Peyer's patch (tissue), 4 donors: ENCODE data around the gene EFNA2. TPM values are rescaled to one million over a fixed set of nuclear protein-coding genes. Genes with fewer than 3 reads are reported as not detected.

Experiments used
- DNase-seq, 3 donors: peaks; one replicate each; pipeline ENCODE4 v3.0.0-alpha.2; 2017 to 2019
- H3K27ac ChIP-seq, 4 donors: fragments of 200-600 bp; sonication (generic); one replicate each; pipeline ENCODE4 v1.5.1; 2016 to 2019
- H3K27me3 ChIP-seq, 2 donors: fragments of 200-600 bp; sonication (generic); one replicate each; pipeline ENCODE4 v1.5.1; 2019
- H3K36me3 ChIP-seq, 3 donors: fragments of 200-600 bp; sonication (generic); one replicate each; pipeline ENCODE4 v1.5.1; 2016 to 2019
- H3K4me1 ChIP-seq, 4 donors: fragments of 200-600 bp; sonication (generic); one replicate each; pipeline ENCODE4 v1.5.1; 2016 to 2019
- H3K4me3 ChIP-seq, 4 donors: fragments of 200-600 bp; sonication (generic); 1 replicate in 3 of 4; 2 replicates in 1 of 4; pipeline ENCODE4 v1.5.1; 2016 to 2019; ENCODE audit warnings: mild to moderate bottlenecking in 1 of 4
- H3K9me3 ChIP-seq, 4 donors: fragments of 200-600 bp; sonication (generic); one replicate each; pipeline ENCODE4 v1.5.1; 2016 to 2019; ENCODE audit warnings: mild to moderate bottlenecking in 1 of 4
- POLR2A ChIP-seq, 2 donors: fragments of 450-650 bp; IDR thresholded peaks; one replicate each; pipeline ENCODE4 v1.5.1; 2017; ENCODE audit warnings: antibody characterized with exemption in 2 of 2, mild to moderate bottlenecking in 2 of 2, moderate library complexity in 2 of 2
- total RNA-seq, 4 donors: library from RNA; depleted of rRNA; stranded (reverse); fragments of >200 nt; gene quantifications; one replicate each; pipeline ENCODE4 v1.1.0, GENCODE V29; 2016
- TF ChIP-seq, protein P1 (sequence below), 6 experiments: fragments of 450-650 bp in 4 of 6; fragments of 200-600 bp in 2 of 6; sonication (generic) in 1 of 6; IDR thresholded peaks; one replicate each; pipeline ENCODE4 v1.5.1; 2017 to 2019; ENCODE audit warnings: antibody characterized with exemption in 6 of 6, mild to moderate bottlenecking in 3 of 6, moderate library complexity in 1 of 6

Gene EFNA2
- total RNA-seq, 4 donors from 2014 or later = 21.5 to 34.1 (median 32.3) TPM

DNA sequence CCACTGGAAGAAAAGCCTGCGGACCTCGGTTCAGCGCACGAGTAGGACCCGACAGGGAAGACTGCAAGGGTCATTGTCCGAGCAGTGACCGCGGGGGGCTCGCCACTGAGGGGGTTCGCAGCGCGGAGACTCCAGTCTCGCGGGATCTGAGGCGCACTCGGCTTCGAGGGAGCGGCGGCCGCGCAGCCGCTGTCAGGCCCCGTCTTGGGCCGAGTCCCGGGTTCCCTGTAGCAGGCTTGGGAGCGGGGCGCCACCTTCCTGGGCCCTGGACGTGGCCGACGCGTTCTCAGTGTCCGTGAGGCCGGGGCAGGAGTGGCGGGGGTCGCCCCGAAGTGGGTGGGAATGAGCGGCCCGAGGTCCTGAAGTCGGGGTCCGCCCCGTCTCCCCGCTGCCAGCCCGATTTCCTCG is 10.8 kb upstream of the EFNA2 start:
- Histone ChIP-seq H3K27me3 (no peaks in the 10 kb centered on the region), H3K27ac (peak overlapping the region; percentile 95 to 100 (median 98)), H3K9me3 (no peaks in the 10 kb centered on the region), H3K4me3 (peak overlapping the region; percentile 64 to 90 (median 87)), H3K4me1 (peaks cover 0 to 68% (median 47%) of the 10 kb centered on the region in 4 donors), H3K36me3 (peaks cover 0 to 54% (median 0%) of the 10 kb centered on the region in 3 donors)
- DNase-seq = no peak
- no peak for TF ChIP-seq POLR2A (IDR thresholded peaks at IDR 0.05)
- TF ChIP-seq, protein P1, sequence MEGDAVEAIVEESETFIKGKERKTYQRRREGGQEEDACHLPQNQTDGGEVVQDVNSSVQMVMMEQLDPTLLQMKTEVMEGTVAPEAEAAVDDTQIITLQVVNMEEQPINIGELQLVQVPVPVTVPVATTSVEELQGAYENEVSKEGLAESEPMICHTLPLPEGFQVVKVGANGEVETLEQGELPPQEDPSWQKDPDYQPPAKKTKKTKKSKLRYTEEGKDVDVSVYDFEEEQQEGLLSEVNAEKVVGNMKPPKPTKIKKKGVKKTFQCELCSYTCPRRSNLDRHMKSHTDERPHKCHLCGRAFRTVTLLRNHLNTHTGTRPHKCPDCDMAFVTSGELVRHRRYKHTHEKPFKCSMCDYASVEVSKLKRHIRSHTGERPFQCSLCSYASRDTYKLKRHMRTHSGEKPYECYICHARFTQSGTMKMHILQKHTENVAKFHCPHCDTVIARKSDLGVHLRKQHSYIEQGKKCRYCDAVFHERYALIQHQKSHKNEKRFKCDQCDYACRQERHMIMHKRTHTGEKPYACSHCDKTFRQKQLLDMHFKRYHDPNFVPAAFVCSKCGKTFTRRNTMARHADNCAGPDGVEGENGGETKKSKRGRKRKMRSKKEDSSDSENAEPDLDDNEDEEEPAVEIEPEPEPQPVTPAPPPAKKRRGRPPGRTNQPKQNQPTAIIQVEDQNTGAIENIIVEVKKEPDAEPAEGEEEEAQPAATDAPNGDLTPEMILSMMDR (IDR thresholded peaks at IDR 0.05) = no peak

DNA sequence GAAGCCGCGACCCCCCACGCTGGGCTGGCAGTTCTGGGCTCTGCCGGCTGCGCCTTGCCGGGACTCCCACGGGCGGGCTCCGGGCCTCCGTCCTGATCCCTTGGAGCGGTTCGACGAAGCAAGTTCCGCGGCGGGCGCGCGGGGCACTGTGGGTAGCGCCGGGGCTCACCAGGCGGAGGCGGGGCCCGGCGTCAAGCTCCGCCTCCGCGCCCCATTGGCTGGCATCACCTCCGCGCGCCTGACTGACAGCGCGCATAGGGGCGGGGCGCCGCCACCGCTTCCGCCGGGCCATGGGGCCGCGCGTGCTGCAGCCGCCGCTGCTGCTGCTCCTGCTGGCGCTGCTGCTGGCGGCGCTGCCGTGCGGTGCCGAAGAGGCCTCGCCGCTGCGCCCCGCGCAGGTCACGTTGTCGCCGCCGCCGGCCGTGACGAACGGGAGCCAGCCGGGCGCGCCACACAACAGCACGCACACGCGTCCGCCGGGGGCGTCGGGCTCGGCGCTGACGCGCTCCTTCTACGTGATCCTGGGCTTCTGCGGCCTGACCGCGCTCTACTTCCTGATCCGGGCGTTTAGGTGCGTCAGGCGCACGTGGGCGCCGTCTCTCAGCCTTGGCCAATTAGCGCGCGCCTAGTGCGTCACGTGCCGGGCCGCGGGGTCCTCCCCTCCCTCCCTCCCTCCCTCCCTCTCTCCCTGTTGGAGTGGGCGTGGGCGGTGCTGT is 10.3 kb upstream of the EFNA2 start, which contains the start of gene FAM174C:
Gene FAM174C, plus strand, starts transcription at position 271 of the 716 bp plus-strand sequence. Its CDS starts 20 bp downstream, at position 291.
- Histone ChIP-seq H3K4me3 (peak within 1 kb of the TSS; percentile 64 to 90 (median 87)), H3K36me3 (peaks cover 0 to 54% (median 0%) of the 10 kb centered on the region in 3 donors), H3K4me1 (peaks cover 0 to 66% (median 42%) of the 10 kb centered on the region in 4 donors), H3K9me3 (no peaks in the 10 kb centered on the region), H3K27ac (peak within 1 kb of the TSS; percentile 95 to 100 (median 98)), H3K27me3 (no peaks in the 10 kb centered on the region)
- TF ChIP-seq, protein P1 (IDR thresholded peaks at IDR 0.05) = peak in 1 of 6 experiments; percentile 28
- TF ChIP-seq POLR2A (IDR thresholded peaks at IDR 0.05) = peak in 1 of 2 donors; percentile 93
- DNase-seq = peak; percentile 97 to 98 (median 98)

DNA sequence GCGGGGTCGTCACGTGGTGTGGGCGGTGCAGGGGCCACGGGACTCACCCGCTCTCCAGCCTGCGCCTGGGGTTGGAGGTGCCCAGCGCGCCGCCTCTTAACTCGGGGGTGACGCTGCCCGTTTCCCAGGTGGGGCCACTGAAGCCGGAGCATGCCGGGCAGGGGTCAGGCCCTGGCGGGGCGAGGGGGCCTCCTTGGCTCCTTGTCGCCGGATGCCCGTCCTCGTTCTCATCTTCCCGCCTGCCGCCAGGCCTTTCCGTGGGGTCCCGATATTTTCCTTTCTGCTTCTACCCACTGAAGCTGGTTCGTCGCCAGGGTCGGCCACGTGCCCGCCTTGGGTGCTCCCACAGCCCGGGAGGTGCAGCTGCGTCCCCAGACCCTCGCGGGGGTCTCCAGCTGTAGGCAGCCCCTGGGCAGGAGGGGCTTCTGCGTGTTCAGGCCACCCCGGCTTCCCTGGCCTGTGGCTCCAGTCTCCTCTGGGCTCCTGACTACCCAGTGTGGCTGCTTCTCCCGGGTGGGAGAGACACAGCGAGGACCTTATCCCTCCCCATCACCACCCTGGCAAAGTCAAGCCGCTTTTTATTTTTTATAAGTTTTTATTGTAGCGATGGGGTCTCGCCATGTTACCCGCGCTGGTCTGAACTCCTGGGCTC is 9.6 kb upstream of the EFNA2 start:
- peak overlapping the region; percentile 64 to 90 (median 87) for H3K4me3 ChIP-seq
- TF ChIP-seq, protein P1 (IDR thresholded peaks at IDR 0.05) = no peak
- TF ChIP-seq POLR2A (IDR thresholded peaks at IDR 0.05) = peak in 1 of 2 donors; percentile 40
- H3K27me3 ChIP-seq = no peaks in the 10 kb centered on the region
- no peaks in the 10 kb centered on the region for H3K9me3 ChIP-seq
- peaks cover 0 to 50% (median 0%) of the 10 kb centered on the region in 3 donors for H3K36me3 ChIP-seq
- peaks cover 0 to 59% (median 35%) of the 10 kb centered on the region in 4 donors for H3K4me1 ChIP-seq
- no peak for DNase-seq
- peak overlapping the region; percentile 95 to 100 (median 98) for H3K27ac ChIP-seq

DNA sequence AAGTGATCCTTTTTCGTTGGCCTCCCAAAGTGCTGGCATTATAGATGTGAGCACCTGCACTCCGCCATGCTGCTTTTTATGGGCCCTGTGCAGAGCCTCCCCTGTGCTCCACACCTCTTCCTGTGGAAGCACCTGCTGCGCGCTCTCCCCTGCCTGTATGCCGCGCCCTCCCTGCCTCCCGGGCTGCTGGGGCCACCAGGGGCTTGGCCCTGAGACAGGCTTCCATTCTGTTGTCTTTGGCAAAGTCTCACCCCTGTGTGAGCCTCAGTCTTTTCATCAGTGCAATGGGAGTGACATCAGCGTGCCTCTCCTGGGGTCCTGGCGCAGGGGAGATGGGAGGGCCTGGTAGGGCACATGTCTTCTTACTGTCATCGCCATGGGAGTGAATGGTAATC is 9.0 kb upstream of the EFNA2 start:
- TF ChIP-seq POLR2A (IDR thresholded peaks at IDR 0.05) = no peak
- TF ChIP-seq, protein P1 (IDR thresholded peaks at IDR 0.05) = no peak
- Histone ChIP-seq H3K9me3 (no peaks in the 10 kb centered on the region), H3K27me3 (no peaks in the 10 kb centered on the region), H3K27ac (peak overlapping the region; percentile 95 to 100 (median 98)), H3K4me3 (peak overlapping the region in 3 of 4 donors; percentile 85 to 90 (median 89)), H3K36me3 (peaks cover 0 to 45% (median 0%) of the 10 kb centered on the region in 3 donors), H3K4me1 (peaks cover 0 to 54% (median 30%) of the 10 kb centered on the region in 4 donors)
- peak in 1 of 3 donors; percentile 42 for DNase-seq

DNA sequence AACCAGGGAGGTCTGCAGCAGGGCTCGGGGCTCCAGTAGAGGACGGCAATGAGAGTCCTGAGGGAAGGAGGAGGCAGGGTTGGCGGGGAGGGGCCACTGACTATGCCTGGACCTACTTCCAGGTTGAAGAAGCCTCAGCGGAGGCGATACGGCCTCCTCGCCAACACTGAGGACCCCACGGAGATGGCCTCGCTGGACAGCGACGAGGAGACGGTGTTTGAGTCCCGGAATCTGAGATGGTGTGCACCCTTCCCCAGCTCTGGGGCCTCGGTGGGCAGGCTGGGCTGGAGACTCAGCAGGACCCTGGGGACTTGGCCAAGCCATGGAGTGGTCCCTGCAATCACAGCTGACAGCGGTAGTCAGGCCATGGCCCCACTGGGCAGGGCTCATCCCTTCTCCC is 8.6 kb upstream of the EFNA2 start:
- Histone ChIP-seq H3K27ac (peak overlapping the region; percentile 95 to 100 (median 98)), H3K4me3 (no peak overlapping the region), H3K36me3 (peaks cover 0 to 41% (median 0%) of the 10 kb centered on the region in 3 donors), H3K27me3 (no peaks in the 10 kb centered on the region), H3K9me3 (no peaks in the 10 kb centered on the region), H3K4me1 (peaks cover 0 to 49% (median 28%) of the 10 kb centered on the region in 4 donors)
- TF ChIP-seq POLR2A (IDR thresholded peaks at IDR 0.05) = no peak
- TF ChIP-seq, protein P1 (IDR thresholded peaks at IDR 0.05) = no peak
- DNase-seq = no peak
